MM.1S (cell line): ENCODE data around the gene TLR6.

Experiments
- DNase-seq: peaks from one replicate; pipeline ENCODE4 v3.0.0-alpha.2; 2015
- H2AFZ ChIP-seq: fragments of 300-600 bp; sonication (generic); 2 replicates; pipeline ENCODE4 v1.6.0; 2016; ENCODE audit warnings: antibody characterized with exemption, low read length
- H3F3A ChIP-seq: fragments of 300-600 bp; sonication (generic); 2 replicates; pipeline ENCODE4 v1.6.1; 2016; ENCODE audit warnings: mild to moderate bottlenecking, antibody characterized with exemption, low read length, moderate library complexity, mixed read lengths; ENCODE audit not compliant: insufficient read depth
- H3K27ac ChIP-seq: fragments of 300-600 bp; sonication (generic); 2 replicates; pipeline ENCODE4 v1.5.1; 2016; ENCODE audit warnings: mild to moderate bottlenecking, low read length
- H3K27me3 ChIP-seq: fragments of 300-600 bp; sonication (generic); replicated peaks from 2 replicates; pipeline ENCODE4 v1.6.0; 2016; ENCODE audit warnings: low read length; ENCODE audit not compliant: insufficient read depth
- H3K36me3 ChIP-seq: fragments of 300-600 bp; sonication (generic); replicated peaks from 2 replicates; pipeline ENCODE4 v1.6.1; 2016; ENCODE audit warnings: mild to moderate bottlenecking, low read length, mixed read lengths; ENCODE audit not compliant: insufficient read depth
- H3K4me1 ChIP-seq: fragments of 300-600 bp; sonication (generic); 2 replicates; pipeline ENCODE4 v1.6.1; 2016; ENCODE audit warnings: low read length, mixed read lengths
- H3K4me2 ChIP-seq: fragments of 300-600 bp; sonication (generic); 2 replicates; pipeline ENCODE4 v1.6.0; 2016; ENCODE audit warnings: low read depth, low read length
- H3K4me3 ChIP-seq: fragments of 300-600 bp; sonication (generic); 2 replicates; pipeline ENCODE4 v1.5.1; 2016; ENCODE audit warnings: low read length, mixed read lengths
- H3K79me2 ChIP-seq: fragments of 300-600 bp; sonication (generic); 2 replicates; pipeline ENCODE4 v1.6.1; 2016; ENCODE audit warnings: mixed run types, low read length, mixed read lengths
- H3K9ac ChIP-seq: fragments of 300-600 bp; sonication (generic); 2 replicates; pipeline ENCODE4 v1.6.1; 2016; ENCODE audit warnings: low read length, mixed read lengths
- H3K9me2 ChIP-seq: fragments of 300-600 bp; sonication (generic); replicated peaks from 2 replicates; pipeline ENCODE4 v1.6.1; 2016; ENCODE audit warnings: mild to moderate bottlenecking, low read length, mixed read lengths; ENCODE audit not compliant: insufficient read depth
- H3K9me3 ChIP-seq: fragments of 300-600 bp; sonication (generic); replicated peaks from 2 replicates; pipeline ENCODE4 v1.6.1; 2016; ENCODE audit warnings: mild to moderate bottlenecking, low read length, mixed read lengths; ENCODE audit not compliant: insufficient read depth
- H4K20me1 ChIP-seq: fragments of 300-600 bp; sonication (generic); 2 replicates; pipeline ENCODE4 v1.6.1; 2016; ENCODE audit warnings: mild to moderate bottlenecking, low read length, moderate library complexity, mixed read lengths; ENCODE audit not compliant: insufficient read depth
- EZH2 ChIP-seq: fragments of 300-600 bp; sonication (generic); optimal IDR thresholded peaks from 2 replicates; pipeline ENCODE3; 2017; ENCODE audit warnings: low read depth, mild to moderate bottlenecking, antibody characterized with exemption, low read length, mixed read lengths
- EZH2phosphoT487 ChIP-seq: fragments of 300-600 bp; sonication (generic); IDR thresholded peaks from 2 replicates; pipeline ENCODE4 v1.6.1; 2018; ENCODE audit warnings: antibody characterized with exemption, low read length
- TF ChIP-seq, protein P1 (sequence below): fragments of 300-600 bp; sonication (generic); IDR thresholded peaks from 2 replicates; pipeline ENCODE4 v1.5.1; 2016; ENCODE audit warnings: antibody characterized with exemption, low read length, mixed read lengths

TLR6 gene

DNA sequence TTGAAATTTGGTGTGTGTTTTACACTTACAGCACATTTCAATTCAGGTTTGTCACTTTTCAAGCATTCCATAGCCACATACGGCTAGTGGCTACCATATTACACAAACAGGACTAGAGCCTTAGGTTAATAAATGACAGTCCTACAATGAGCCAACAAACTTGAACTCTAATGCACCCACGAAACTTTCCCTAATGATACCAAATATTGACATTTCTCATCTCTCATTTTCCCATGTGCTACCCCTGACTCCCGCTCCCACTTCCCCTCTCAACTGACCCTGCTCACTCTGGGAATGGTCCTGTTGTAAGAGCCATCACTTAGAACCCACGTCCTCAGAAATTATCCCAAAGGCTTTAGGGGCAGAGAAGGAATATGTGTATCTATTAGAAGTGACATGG is 68.9 kb downstream of the TLR6 start:
- H3K9me2 ChIP-seq: no peaks in the 10 kb centered on the region
- DNase-seq: no peak
- no peak overlapping the region for H2AFZ ChIP-seq
- H3F3A ChIP-seq: no peaks in the 10 kb centered on the region
- no peak overlapping the region for H3K9ac ChIP-seq
- H3K9me3 ChIP-seq: no peaks in the 10 kb centered on the region
- H3K4me1 ChIP-seq: no peaks in the 10 kb centered on the region
- no peaks in the 10 kb centered on the region for H3K27me3 ChIP-seq
- TF ChIP-seq EZH2phosphoT487 (no peak), EZH2 (no peak)
- TF ChIP-seq, protein P1, sequence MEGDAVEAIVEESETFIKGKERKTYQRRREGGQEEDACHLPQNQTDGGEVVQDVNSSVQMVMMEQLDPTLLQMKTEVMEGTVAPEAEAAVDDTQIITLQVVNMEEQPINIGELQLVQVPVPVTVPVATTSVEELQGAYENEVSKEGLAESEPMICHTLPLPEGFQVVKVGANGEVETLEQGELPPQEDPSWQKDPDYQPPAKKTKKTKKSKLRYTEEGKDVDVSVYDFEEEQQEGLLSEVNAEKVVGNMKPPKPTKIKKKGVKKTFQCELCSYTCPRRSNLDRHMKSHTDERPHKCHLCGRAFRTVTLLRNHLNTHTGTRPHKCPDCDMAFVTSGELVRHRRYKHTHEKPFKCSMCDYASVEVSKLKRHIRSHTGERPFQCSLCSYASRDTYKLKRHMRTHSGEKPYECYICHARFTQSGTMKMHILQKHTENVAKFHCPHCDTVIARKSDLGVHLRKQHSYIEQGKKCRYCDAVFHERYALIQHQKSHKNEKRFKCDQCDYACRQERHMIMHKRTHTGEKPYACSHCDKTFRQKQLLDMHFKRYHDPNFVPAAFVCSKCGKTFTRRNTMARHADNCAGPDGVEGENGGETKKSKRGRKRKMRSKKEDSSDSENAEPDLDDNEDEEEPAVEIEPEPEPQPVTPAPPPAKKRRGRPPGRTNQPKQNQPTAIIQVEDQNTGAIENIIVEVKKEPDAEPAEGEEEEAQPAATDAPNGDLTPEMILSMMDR: no peak
- no peak overlapping the region for H3K4me2 ChIP-seq
- H4K20me1 ChIP-seq: no peaks in the 10 kb centered on the region
- no peaks in the 10 kb centered on the region for H3K79me2 ChIP-seq
- no peak overlapping the region for H3K4me3 ChIP-seq
- H3K27ac ChIP-seq: no peak overlapping the region
- no peaks in the 10 kb centered on the region for H3K36me3 ChIP-seq

DNA sequence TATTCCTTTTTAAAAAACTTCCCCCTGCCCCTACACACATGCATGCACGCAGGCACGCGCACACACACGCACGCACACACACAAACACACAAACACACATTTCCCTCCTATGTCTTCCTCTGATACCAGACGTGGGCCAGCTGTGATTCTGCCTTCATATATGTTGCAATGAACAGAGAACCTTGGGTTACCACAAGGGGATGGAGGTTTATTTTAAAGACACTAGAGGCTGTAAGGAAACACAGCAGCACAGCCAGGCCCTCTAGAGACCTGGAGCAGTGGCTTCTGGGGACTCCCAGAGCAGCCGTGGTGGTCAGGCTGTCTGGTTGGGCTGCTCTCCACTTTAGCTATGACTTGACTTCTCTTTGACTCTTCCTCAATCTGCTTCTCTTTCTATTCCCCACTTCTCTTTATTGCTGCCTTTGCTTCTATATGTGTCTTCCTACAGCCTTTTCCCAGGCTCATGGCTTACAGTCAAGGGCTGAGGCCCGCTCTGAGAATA is 70.7 kb downstream of the TLR6 start:
- Histone ChIP-seq H3K9ac (no peak overlapping the region), H3K4me2 (no peak overlapping the region), H3K9me3 (no peaks in the 10 kb centered on the region), H4K20me1 (no peaks in the 10 kb centered on the region), H3K36me3 (no peaks in the 10 kb centered on the region), H3K9me2 (no peaks in the 10 kb centered on the region), H3K27ac (no peak overlapping the region), H3F3A (no peaks in the 10 kb centered on the region), H2AFZ (no peak overlapping the region), H3K27me3 (no peaks in the 10 kb centered on the region), H3K4me3 (no peak overlapping the region), H3K79me2 (no peaks in the 10 kb centered on the region), H3K4me1 (no peaks in the 10 kb centered on the region)
- no peak for TF ChIP-seq EZH2phosphoT487
- TF ChIP-seq, protein P1: no peak
- TF ChIP-seq EZH2: no peak
- DNase-seq: no peak

DNA sequence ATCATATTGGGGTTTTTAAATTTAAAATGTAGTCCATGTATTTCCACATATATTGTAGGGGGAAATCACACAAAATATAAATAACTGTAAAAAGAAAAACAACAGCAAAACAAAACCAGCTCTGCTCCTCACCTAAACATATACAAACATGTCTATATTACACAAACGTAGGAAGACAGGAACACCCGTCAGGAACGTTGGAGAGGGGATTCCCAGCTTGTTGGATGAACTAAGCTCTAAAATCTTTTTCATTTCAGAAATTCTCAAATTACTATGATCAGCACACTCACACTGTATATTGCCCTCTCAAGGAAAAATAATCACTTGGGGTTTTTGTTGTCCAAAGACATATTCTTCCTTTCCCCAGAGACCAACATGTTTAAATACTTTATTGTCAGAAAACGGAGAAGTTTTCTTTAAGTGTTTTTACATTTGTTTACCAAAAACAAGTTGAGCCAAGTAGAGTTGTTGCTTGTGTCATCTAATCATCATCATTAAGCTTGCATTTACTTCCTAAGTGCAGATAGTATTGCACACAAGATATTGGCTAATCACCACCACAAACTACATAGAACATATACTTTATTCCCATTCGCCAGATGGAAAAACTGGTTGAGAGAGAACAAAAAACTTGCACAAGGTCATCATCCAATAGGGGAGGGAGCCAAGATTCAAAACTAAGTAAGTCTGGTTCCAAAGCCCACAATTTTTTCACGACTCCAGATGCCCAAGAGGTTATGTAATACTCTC is 71.4 kb downstream of the TLR6 start:
- no peak overlapping the region for H3K9ac ChIP-seq
- H4K20me1 ChIP-seq: no peaks in the 10 kb centered on the region
- no peaks in the 10 kb centered on the region for H3K79me2 ChIP-seq
- no peaks in the 10 kb centered on the region for H3K9me3 ChIP-seq
- no peak overlapping the region for H3K4me2 ChIP-seq
- no peak overlapping the region for H2AFZ ChIP-seq
- H3K36me3 ChIP-seq: no peaks in the 10 kb centered on the region
- DNase-seq: no peak
- TF ChIP-seq EZH2 (no peak), EZH2phosphoT487 (no peak)
- TF ChIP-seq, protein P1: no peak
- no peak overlapping the region for H3K4me3 ChIP-seq
- H3K27ac ChIP-seq: no peak overlapping the region
- H3F3A ChIP-seq: no peaks in the 10 kb centered on the region
- no peaks in the 10 kb centered on the region for H3K4me1 ChIP-seq
- H3K27me3 ChIP-seq: no peaks in the 10 kb centered on the region
- no peaks in the 10 kb centered on the region for H3K9me2 ChIP-seq
